GM19455 (cell line): Measurements from ENCODE around the gene MASTL.

Experiments
- ATAC-seq: cut with Tn5 transposase; IDR thresholded peaks from one replicate; pipeline ENCODE4 v1.9.1; 2021; ENCODE audit not compliant: unreplicated experiment

Gene MASTL

DNA sequence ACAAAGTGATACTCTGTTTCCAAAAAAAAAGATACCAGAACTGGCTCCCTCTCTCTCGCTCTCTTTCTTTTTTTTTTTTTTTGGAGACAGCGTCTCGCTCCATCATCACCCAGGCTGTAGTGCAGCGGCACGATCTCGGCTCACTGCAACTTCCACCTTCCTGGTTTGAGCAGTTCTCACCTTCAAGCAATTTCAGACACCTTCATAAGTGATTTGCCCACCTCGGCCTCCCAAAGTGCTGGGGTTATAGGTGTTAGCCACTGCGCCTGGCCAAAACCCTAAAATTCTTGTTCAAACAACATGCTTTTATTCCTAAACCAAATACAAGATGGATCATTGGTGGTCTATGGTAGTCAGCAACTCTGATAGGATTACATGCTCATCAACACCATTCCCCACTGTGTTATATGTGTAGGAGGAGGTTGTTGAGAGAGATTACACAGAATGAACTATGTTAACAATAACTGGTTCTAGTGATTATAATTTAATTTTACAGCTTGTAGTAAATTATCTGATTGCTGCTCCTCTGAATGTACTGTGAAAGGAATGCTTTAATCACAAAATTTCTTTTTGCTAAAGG is 69.9 kb downstream of the MASTL start:
- ATAC-seq: no peak

DNA sequence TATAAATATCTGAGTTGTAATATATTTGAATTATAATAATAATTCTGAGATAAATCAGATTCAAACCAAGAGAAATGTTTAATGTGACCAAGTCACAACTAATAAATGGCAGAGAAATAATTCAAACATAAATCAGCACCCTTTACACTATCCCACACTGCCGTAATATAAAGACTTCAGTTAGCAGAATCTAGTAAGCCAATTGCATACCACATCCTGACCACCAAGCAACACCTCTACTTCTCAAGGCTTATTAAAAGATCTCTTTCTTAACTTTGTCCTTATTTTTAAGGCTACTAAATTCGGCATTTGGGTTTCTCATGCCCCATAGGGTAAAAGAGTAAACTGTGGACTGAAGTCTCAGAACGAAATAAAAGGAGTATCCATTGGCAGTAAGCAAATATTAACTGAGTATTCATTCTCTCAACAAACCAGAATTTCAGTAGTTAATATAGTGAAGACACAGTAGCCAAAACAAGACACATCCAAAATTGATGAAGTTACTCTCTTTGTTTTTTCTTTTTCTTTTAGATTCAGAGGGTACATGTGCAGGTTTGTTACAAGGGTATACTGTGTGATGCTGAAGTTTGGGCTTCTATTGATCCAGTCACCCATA is 70.6 kb downstream of the MASTL start:
- no peak for ATAC-seq

DNA sequence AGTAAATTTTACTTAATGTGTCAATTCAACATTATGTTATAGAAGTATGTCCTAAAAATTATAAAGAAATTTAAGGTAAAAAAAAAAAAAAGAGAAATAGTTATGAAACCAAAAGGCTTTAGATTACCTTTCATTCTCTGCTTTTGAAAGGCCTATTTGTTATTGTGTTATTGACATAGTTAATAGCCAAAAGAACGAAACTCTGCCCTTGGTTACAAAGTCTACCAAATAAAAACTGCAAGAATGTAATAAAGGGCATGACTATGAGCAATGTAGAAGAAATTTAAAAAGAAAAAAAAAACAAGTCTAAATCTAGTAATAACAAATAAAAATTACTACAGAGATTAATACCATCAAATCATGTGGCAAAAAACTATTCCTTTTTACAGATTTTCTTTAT is 74.9 kb downstream of the MASTL start:
- no peak for ATAC-seq

DNA sequence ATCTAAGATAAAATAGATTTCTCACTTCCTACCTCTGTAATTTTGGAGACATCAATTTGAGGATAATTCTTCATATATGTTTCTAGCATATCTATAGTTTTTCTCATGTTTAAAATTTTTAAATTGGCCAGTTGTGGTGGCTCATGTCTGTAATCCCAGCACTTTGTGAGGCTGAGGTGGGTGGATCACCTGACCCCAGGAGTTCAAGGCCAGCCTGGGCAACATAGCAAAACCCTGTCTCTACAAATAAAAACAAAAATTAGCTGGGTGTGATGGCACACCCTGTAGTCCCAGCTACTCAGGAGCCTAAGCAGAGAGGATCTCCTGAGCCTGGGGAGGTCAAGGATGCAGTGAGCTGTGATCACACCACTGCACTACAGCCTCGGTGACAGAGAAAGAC is 80.6 kb downstream of the MASTL start:
- ATAC-seq: no peak
